CD4-positive, alpha-beta T cell treated with Interleukin-21 for 1 hour (primary cell): ENCODE data around the gene YPEL4.
A peak's percentile ranks its signal among the peaks of the same experiment; 100 is the strongest.
"Not testable (repeated sequence)": the region's sequence is repeated elsewhere in the genome, so short reads cannot be mapped to it uniquely, and the experiment has no call there.

Source experiments
- DNase-seq: peaks from one replicate; pipeline ENCODE4 v3.0.0-alpha.2; 2020

Gene YPEL4, protein sequence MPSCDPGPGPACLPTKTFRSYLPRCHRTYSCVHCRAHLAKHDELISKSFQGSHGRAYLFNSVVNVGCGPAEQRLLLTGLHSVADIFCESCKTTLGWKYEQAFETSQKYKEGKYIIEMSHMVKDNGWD

GRCh38 chr11:57649826-57650738 is at the start of gene YPEL4:
YPEL4 (minus strand) TSS chr11:57649912; CDS start chr11:57647107, 2,805 bp downstream.
- peak; percentile 80 for DNase-seq

- DNase-seq: no peak
These were observed 49.2 kb upstream of the YPEL4 start for GRCh38 chr11:57698843-57699365.

GRCh38 chr11:57690474-57690873 is 40.8 kb upstream of the YPEL4 start:
- not testable (repeated sequence) for DNase-seq

DNA sequence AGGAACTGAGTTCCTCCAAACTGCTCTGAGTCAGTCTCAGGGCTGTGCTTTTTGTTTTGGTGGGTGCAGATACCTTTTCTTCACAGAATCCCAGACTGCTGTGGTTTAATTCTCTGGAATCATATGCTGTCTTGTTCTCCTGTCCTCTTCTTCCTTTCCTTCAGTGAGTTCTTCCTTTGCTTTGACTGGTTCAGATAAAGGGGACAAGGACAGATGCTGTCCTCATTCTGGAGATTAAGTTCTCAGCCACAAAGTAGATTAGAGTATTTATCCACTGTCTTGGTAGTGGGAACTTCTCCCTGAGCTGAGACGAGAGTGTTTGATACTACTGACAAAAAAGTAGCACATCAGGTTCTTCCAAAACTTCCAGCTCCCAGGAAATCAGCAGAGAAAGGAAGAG is 31.5 kb upstream of the YPEL4 start:
- no peak for DNase-seq

GRCh38 chr11:57680552-57680874 is 30.8 kb upstream of the YPEL4 start:
- DNase-seq: no peak

DNA sequence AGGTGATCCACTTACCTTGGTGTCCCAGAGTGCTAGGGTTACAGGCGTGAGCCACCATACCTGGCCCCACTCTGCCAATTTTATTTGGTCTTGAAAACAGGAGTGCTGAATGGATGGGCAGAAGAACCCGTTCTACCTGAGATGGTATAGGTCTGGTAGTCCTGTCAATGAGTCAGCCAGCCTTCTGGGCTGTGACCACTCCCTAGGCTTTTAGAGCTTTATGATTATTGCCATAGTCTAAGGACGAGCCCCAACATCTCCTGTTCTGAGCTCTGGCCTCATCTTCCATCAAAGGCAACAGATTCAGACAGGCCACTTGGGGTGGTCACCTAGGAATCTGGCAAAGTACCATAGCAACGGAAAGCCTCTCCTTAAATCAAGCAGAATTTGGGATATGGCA is 29.7 kb upstream of the YPEL4 start:
- DNase-seq: no peak

DNA sequence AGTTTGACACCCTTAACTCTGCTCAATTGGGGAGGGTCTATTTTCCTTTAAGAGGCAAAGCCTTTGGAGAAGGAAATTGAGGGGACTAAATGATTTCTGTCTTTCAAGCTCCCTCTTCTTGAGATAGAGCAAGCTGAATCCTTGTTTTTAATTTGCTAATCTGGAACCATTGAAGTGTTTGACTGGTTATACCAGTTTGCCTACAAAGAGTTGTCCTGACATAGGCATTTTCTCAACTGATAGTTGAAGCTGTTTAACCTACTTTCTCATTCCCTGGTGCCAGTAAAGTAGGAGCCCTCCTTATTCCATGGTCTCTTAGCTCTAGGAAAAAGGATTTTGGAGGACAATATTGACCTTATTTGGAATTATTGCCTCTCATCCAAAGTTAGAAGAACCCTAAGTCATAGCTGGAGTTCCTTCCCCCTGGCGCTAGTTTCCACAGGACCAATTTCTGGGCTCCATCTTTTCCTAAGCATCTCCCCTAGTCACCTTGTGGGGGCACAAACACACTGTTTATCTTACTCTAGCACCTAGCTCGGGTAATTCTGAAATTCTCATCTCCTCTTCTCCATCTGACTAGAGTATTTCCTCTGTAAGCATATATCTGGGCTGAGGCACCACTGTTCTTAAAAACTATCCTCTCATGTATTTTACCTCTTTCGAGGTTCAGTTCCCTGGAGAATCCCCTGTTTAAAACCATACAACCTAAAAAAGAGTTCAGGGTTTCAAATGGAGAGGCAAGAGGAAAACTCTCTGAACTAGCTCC is 25.6 kb upstream of the YPEL4 start:
- no peak for DNase-seq

DNA sequence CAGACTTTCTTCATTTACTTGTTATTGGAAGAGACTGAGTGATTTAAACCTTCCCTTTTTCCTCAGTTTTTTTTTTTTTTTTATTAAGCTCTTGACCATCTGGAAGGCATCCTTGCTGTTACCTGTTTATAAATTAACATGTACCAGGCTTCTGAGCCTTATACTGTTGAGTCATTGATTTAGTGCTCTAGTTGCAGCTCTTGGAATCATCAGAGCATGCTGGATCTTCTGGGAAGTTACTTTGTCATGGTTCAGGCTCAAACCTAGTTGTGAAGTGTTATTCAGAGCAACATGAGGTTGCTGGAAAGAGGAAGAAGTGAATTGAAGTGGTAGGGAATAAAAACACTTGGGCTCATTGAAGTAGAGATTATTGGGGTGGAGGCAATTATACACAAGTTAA is 24.5 kb upstream of the YPEL4 start:
- no peak for DNase-seq

DNA sequence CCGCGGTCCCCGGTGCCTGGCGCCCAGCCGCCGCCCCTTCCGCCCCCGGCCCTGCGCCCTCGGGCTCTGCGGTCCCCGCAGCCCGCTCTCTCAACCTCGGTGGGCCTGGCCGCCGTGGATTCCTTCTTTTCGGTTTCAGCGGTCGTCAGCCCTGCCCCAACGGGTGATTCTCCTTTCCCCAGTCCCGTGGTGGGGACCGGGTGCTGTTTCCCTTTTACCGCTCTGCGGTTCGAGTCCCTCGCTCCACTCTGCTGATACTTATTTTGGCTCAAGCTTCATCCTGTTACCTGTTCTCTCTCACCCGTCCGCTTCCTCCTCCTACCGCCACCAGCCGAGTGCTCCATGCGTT is 18.7 kb upstream of the YPEL4 start:
- peak; percentile 57 for DNase-seq

GRCh38 chr11:57667736-57668433 is 18.2 kb upstream of the YPEL4 start, which contains the start of gene ZDHHC5:
ZDHHC5 (plus strand) TSS chr11:57668114; CDS start chr11:57673091, 4,977 bp downstream.
- DNase-seq: peak; percentile 100

GRCh38 chr11:57667117-57667735 is 17.5 kb upstream of the YPEL4 start:
- DNase-seq: peak; percentile 97

DNA sequence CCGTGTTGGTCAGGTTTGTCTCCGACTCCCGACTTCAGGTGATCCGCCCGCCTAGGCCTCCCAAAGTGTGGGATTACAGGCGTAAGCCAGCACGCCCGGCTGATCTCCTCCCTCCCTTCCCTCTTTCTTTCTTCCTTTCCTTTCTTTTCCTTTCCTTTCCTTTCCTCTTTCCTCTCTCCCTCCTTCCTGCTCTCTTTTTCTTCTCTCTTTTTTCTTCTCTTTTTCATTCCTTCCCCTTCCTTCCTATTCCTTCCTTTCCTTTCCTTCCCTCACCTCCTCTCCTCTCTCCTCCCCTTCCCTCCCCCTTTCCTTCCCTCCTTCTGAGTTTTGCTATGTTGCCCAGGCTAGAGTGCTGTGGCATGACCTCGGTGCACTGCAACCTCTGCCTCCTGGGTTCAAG is 14.3 kb upstream of the YPEL4 start:
- DNase-seq: no peak

GRCh38 chr11:57662893-57663292 is 13.2 kb upstream of the YPEL4 start:
- DNase-seq: no peak

DNA sequence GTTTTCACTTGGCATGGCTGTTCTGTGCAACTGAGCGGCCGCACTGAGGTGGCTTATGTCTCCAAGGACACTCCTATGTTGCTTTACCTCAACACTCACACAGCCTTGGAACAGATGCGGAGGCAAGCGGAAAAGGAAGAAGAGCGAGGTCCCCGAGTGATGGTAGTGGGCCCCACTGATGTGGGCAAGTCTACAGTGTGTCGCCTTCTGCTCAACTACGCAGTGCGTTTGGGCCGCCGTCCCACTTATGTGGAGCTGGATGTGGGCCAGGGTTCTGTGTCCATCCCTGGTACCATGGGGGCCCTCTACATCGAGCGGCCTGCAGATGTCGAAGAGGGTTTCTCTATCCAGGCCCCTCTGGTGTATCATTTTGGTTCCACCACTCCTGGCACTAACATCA is 10.0 kb upstream of the YPEL4 start:
- no peak for DNase-seq

- DNase-seq: no peak
These were observed 8.3 kb upstream of the YPEL4 start for GRCh38 chr11:57658023-57658361.

GRCh38 chr11:57657194-57658022 is 7.7 kb upstream of the YPEL4 start, which contains the start of gene CLP1:
CLP1 (plus strand) TSS chr11:57657762; CDS start chr11:57659477, 1,715 bp downstream.
- DNase-seq: peak; percentile 99

DNA sequence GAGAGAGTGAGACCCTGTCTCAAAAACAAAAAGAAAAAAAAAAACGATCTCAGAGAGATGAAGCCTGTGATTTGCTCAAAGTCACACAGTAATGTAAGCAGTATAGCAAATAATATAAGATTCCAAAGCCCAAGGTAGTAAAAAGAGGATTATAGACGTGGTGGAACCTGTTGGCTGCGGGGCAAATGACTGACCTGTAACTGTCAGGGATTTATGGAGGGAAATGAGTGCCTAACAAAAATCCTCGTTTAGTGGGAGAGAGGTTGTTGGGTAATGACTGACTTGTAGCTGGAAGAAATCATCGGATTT is 7.1 kb upstream of the YPEL4 start:
- DNase-seq: no peak

GRCh38 chr11:57653163-57653562 is 3.5 kb upstream of the YPEL4 start:
- no peak for DNase-seq

DNA sequence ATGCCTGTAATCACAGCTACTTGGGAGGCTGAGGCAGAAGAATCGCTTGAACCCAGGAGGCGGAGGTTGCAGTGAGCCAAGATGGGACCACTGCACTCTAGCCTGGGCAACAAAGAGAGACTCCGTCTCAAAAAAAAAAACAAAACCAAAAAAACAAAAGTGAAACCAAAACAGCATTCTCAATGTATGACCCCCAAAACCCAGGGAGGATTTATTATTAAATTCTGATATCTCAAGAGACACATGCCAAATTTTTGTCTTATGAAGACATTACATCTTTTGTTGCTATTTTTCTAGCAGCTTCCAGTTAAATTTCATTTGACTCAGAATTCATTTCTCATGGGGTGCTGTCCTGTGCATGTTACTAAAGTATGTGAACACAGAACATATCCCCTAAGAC is 3.0 kb upstream of the YPEL4 start:
- DNase-seq: no peak

DNA sequence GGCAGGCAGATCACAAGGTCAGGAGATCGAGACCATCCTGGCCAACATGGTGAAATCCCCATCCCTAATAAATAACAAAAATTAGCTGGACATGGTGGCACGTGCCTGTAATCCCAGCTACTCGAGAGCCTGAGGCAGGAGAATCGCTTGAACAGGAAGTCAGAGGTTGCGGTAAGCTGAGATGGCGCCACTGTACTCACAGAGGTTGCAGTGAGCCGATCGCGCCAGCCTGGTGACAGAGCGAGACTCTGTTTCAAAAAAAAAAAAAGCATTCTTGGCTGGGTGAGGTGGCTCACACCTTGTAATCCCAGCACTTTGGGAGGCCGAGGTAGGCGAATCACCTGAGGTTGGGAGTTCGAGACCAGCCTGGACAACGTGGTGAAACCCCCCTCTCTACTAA is 2.5 kb upstream of the YPEL4 start:
- peak; percentile 50 for DNase-seq

GRCh38 chr11:57651408-57651807 is 1.7 kb upstream of the YPEL4 start:
- no peak for DNase-seq

DNA sequence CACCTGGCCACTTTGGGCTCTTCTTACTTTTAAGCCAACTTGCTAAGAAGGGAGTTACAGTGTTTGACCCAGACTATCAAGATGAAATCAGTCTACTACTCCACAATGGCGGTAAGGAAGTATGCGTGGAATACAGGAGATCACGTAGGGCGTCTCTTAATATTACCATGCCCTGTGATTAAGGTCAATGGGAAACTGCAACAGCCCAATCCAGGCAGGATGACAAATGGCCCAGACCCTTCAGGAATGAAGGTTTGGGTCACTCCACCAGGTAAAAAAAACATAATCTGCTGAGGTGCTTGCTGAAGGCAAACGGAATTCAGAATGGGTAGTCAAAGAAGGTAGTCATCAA is 1.0 kb upstream of the YPEL4 start:
- no peak for DNase-seq
